MCF 10A (cell line): ENCODE data around the gene TANC1. TPM values are rescaled to one million over a fixed set of nuclear protein-coding genes. Genes with fewer than 3 reads are reported as not detected.

Experiments
- Bru-seq: library from RNA; stranded (reverse); fragments of 400-500 nt; gene quantifications from one replicate; lab custom pipeline; 2021; lab: Mats Ljungman, UMichigan
- BruChase-seq, 2 experiments: library from RNA; stranded (reverse); fragments of 400-500 nt; gene quantifications; one replicate each; lab custom pipeline; 2021; lab: Mats Ljungman, UMichigan
- BruUV-seq: library from RNA; stranded (reverse); fragments of 400-500 nt; replicated peaks from 2 replicates; lab custom pipeline; 2021; lab: Mats Ljungman, UMichigan
- CTCF ChIA-PET: fragments of 300-600 bp; sonication (Branson Sonifier 250); formaldehyde crosslinking; extraction: SDS; loops from one replicate; lab custom pipeline; 2021; ENCODE audit warnings: antibody characterized with exemption, inconsistent platforms; lab: Yijun Ruan, JAX
- POLR2A ChIA-PET: fragments of 300-600, 350-650 bp; sonication (Branson Sonifier 250); formaldehyde crosslinking; extraction: SDS; loops from one replicate; lab custom pipeline; 2020; ENCODE audit warnings: antibody characterized with exemption, inconsistent platforms; lab: Yijun Ruan, JAX
- DNase-seq: peaks from one replicate; pipeline ENCODE4 v3.0.0-alpha.2; 2018; ENCODE audit not compliant: unreplicated experiment
- H3K27ac Mint-ChIP-seq: one replicate; pipeline ENCODE4 v1.8.0; 2022; ENCODE audit warnings: mild to moderate bottlenecking, low read depth, mixed read lengths; ENCODE audit not compliant: unreplicated experiment
- H3K27me3 Mint-ChIP-seq: one replicate; pipeline ENCODE4 v1.8.0; 2022; ENCODE audit warnings: mixed read lengths; ENCODE audit not compliant: insufficient read depth, unreplicated experiment
- H3K36me3 Mint-ChIP-seq: one replicate; pipeline ENCODE4 v1.8.0; 2022; ENCODE audit warnings: mild to moderate bottlenecking, moderate library complexity, mixed read lengths; ENCODE audit not compliant: insufficient read depth, unreplicated experiment
- H3K4me1 Mint-ChIP-seq: one replicate; pipeline ENCODE4 v1.8.0; 2022; ENCODE audit warnings: mixed read lengths; ENCODE audit not compliant: insufficient read depth, unreplicated experiment
- H3K4me3 Mint-ChIP-seq: one replicate; pipeline ENCODE4 v1.8.0; 2022; ENCODE audit warnings: mild to moderate bottlenecking, moderate library complexity, mixed read lengths; ENCODE audit not compliant: unreplicated experiment
- H3K9me3 Mint-ChIP-seq: one replicate; pipeline ENCODE4 v1.8.0; 2022; ENCODE audit warnings: mixed read lengths; ENCODE audit not compliant: unreplicated experiment
- CTCF ChIP-seq: fragments of 200-600 bp; IDR thresholded peaks from one replicate; pipeline ENCODE4 v1.8.0; 2022; ENCODE audit warnings: antibody characterized with exemption, mild to moderate bottlenecking; ENCODE audit not compliant: unreplicated experiment
- intact Hi-C: fragments of 100-400 bp; cut with micrococcal nuclease; formaldehyde crosslinking; loops from 2 replicates; pipeline ENCODE4 v1.14.1; 2022
- long read RNA-seq: library from polyadenylated mRNA; stranded (forward); transcript quantifications from one replicate; pipeline ENCODE4 v2.0.0, GENCODE V29; 2022
- total RNA-seq: library from RNA; stranded (reverse); gene quantifications from 2 replicates; pipeline ENCODE4 v1.2.3, GENCODE V29; 2022

The TANC1 gene
- total RNA-seq (31.0 and 35.3 TPM in 2 replicates), Bru-seq, nascent RNA (percentile 87 among the genes with signal in this experiment), BruChase-seq, experiment 1, labeled RNA remaining after a 6-hour chase (percentile 70 among the genes with signal in this experiment), BruChase-seq, experiment 2, labeled RNA remaining after a 2-hour chase (percentile 79 among the genes with signal in this experiment)
- long read RNA-seq, full-length matches to known transcripts, result 6 of 63 reads
- long read RNA-seq, partial matches to known transcripts, result 27 of 63 reads
- long read RNA-seq, other reads (novel, unspliced or antisense), result 30 of 63 reads

GRCh38 chr2:158968396-158969161 lies at the start of gene TANC1:
Gene TANC1 (plus strand): TSS chr2:158968640. CDS start chr2:159065911, 97,271 bp downstream.
- DNase-seq, result peak; percentile 92
- Mint-ChIP-seq H3K27me3 (no peaks in the 10 kb centered on the region), H3K27ac (peak within 1 kb of the TSS; percentile 90), H3K4me3 (peak within 1 kb of the TSS; percentile 90), H3K9me3 (no peaks in the 10 kb centered on the region), H3K36me3 (peaks cover 9% of the 10 kb centered on the region), H3K4me1 (peaks cover 36% of the 10 kb centered on the region)
- ChIA-PET POLR2A (interaction anchor here (0.6 to 6.6 kb wide), 33 partner anchors 9 to 317 kb away, joined by 3 to 123 read pairs (median 4); no protein-coding TSS in a partner anchor), CTCF (interaction anchor here (0.6 to 3.6 kb wide), 14 partner anchors 10 to 186 kb away, joined by 3 to 25 read pairs (median 3); no protein-coding TSS in a partner anchor)
- no peak for TF ChIP-seq CTCF
- TSS peak; percentile 15 for BruUV-seq
- intact Hi-C loops, result loop anchor here (1.0 to 5.0 kb wide), 3 partner anchors 67 to 199 kb away; no protein-coding TSS in a partner anchor

GRCh38 chr2:158921599-158922408 lies 46.6 kb upstream of the TANC1 start:
- CTCF ChIA-PET, result interaction anchor here (0.6 to 1.4 kb wide), 6 partner anchors 13 to 215 kb away, joined by 3 to 6 read pairs (median 4); no protein-coding TSS in a partner anchor
- Mint-ChIP-seq H3K27me3 (no peaks in the 10 kb centered on the region), H3K4me1 (peaks cover 19% of the 10 kb centered on the region), H3K4me3 (no peak overlapping the region), H3K36me3 (no peaks in the 10 kb centered on the region), H3K9me3 (no peaks in the 10 kb centered on the region), H3K27ac (no peak overlapping the region)
- TF ChIP-seq CTCF, result no peak
- intact Hi-C loops, result no loop called here
- POLR2A ChIA-PET, result no interaction called here
- no TSS peak for BruUV-seq
- DNase-seq, result no peak

- BruUV-seq, result no TSS peak
- Mint-ChIP-seq H3K27me3 (no peaks in the 10 kb centered on the region), H3K4me1 (peaks cover 22% of the 10 kb centered on the region), H3K9me3 (no peaks in the 10 kb centered on the region), H3K4me3 (no peak overlapping the region), H3K36me3 (no peaks in the 10 kb centered on the region), H3K27ac (no peak overlapping the region)
- CTCF ChIA-PET, result interaction anchor here (0.6 kb wide), 1 partner anchor 31 kb away, joined by 4 read pairs; no protein-coding TSS in a partner anchor
- no peak for TF ChIP-seq CTCF
- intact Hi-C loops, result no loop called here
- POLR2A ChIA-PET, result no interaction called here
- DNase-seq, result no peak
These were observed 45.8 kb upstream of the TANC1 start for GRCh38 chr2:158922601-158923000.
